Measurements from ENCODE around the gene ZBTB42.

ZBTB42 gene

GRCh38 chr14:104783484-104784217 is 17.2 kb upstream of the ZBTB42 start:
- no peak for DNase-seq

DNA sequence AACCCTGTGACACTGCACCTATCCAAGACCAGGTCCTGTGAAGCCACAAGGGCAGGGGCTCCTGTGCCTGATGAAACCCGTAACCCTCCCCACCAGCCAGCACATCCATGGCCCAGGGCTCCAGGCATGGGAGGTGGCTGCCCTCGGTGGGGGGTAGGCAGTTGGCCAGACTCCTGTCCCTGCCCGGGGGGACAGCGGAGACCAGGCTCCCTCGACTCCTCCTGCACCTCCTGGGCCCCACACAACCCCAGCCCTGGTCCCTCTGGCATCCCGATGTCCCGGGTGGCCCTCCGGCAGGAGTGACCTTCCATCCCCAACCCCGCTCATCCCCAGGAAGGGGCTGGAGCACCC is 16.7 kb upstream of the ZBTB42 start:
- no peak for DNase-seq

- no peak for DNase-seq
Observed at GRCh38 chr14:104784846-104785707, 15.8 kb upstream of the ZBTB42 start.

DNA sequence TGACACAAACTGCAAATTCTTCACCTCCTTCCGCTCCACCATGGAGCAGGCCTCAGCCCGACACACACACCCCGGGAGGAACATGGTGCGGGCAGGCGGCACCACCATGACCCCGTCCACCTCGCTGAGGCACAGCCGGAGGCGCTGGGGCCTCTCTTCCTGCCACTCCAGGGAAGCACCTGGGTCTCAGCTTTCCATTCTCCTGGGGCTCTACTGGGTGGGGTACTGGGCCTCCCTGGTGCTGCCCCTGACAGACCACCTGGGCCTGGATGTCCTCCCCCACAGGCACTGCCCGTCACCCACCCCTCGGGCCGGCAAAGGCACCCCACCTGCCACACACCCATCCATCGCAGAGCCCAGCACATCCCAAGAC is 15.2 kb upstream of the ZBTB42 start:
- DNase-seq = no peak

DNA sequence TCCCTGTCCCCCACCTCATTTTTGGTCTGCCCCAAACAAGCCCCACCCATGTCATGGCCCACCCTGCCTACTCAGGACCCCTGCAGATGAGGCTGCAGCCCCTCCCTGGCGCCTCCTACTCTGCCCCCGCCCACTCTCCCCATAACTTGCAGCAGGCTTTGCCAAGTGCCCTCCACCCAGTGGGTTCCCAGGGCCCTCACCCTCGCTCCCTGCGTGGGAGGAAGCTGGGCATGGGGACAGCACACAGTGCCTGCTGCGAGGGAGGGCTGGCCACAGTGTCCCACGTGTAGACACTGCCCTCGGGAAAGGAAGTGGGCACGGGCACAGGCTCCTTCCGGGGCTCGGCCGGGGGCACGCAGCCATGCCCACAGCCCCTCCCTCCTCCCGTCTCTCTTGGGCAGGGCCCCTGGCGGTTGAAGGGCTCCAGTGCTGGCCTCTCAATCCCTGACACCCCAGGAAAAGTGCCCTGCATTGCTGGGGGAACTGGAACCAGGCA is 14.8 kb upstream of the ZBTB42 start:
- DNase-seq = no peak

GRCh38 chr14:104786726-104787675 is 13.9 kb upstream of the ZBTB42 start:
- no peak for DNase-seq

DNA sequence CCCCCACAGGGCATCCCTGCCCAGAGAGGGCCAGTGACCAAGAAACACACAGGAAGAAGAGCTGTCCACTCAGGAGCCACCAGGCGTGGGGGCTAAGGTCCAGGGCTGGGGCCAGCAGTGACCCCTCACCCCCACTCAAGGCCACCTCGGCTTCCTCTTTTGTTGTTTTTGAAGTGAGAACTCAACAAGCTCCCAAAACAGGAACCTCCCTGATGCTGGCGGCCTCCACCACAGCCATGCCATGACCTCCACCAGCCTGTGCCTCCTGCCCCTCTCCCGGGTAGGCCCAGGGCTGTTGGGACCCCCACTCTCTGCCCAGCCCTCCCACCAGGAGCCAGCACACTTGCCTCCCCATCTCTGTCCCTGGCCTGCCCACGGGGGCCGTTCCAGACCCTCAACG is 13.2 kb upstream of the ZBTB42 start:
- DNase-seq = no peak

- no peak for DNase-seq
Observed at GRCh38 chr14:104788161-104788818, 12.6 kb upstream of the ZBTB42 start.

- no peak for DNase-seq
Observed at GRCh38 chr14:104788873-104789663, 11.8 kb upstream of the ZBTB42 start.

DNA sequence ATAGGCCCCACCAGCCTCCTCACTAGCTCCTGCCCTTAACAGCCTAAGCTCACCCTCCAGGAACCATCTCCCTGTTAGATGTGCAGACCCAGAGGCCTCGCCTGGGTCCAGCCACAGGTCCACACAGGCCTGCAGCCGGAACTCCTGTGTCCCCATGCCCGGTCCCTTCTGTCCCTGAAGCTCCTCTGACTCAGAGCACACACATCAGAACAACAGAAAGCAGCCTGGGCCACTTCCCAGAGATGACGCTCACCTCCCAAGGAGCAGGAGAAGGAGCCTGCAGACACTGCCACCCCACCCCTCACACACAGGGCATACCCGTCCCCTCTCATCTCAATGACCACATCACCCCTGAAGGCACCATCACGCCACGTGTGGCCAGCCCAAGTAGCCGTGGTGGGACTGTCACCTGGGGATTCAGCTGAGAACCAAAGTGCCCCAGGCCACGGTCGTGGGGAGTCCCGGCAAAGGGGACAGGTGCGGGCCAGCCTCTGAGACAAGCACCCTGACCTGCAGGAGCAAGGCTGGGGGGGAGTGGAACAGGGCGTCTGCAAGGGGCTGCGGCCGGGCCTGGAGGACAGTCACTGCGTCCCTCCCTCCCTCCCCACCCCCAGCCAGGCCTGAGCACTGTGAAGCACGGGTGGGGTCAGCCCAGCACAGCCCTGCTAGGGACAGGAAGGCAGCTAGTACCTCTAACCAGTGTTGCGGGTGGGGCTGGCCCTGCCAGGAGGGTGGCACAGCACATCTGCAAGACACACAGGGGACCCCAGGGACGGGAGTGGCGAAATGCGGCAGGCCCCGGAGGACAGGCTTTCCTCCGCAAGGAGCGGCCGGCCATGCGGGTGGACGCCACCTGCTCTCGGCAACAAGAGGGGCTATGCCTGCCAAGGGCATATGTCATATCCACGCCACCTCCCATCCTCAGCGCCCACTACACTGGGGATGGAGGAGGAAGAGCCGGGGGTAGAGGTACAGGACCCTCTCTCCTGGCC is 10.9 kb upstream of the ZBTB42 start:
- DNase-seq = no peak

- DNase-seq = no peak
Observed at GRCh38 chr14:104791425-104791824, 9.5 kb upstream of the ZBTB42 start.

GRCh38 chr14:104792101-104792884 is 8.6 kb upstream of the ZBTB42 start:
- DNase-seq = no peak

- DNase-seq = no peak
Observed at GRCh38 chr14:104792945-104793702, 7.8 kb upstream of the ZBTB42 start.

GRCh38 chr14:104793703-104793959 is 7.3 kb upstream of the ZBTB42 start:
- DNase-seq = no peak

DNA sequence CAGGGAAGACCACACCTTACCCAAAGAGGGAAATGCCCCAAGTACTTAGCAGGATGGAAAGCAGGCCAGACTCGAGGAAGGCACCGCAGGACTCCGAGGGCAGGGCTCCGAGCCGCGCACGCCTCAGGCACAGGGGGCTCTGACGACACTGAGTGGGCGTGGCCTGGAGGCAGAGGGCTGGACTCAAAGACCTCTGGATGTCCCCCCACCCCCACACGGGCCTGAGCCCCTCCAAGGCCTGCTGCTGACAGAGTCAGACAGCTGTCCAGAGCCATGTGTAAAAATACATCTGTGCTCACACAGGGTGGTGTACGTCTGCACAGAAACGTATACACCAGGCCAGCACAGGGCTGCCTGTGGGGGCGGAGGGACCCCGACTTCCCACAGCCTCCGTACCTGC is 6.8 kb upstream of the ZBTB42 start:
- DNase-seq = no peak

DNA sequence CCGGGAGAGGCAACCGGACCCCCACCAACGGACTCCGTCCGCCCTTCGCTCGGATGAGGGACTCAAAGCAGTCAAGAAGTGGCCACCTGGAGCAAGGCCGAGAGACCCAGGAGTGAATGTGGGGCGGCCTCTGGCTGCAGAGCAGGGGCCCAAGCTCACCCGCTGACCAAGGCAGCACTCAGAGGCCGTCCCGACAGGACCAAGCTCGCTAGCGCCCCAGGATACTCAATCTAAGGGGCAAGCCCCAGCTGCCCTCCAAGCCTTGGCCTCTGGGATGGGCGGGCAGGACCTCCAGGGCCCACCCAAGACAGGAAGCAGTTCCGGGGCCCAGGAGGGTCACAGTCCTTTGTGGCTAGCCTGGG is 6.3 kb upstream of the ZBTB42 start:
- no peak for DNase-seq

GRCh38 chr14:104794993-104795780 is 5.7 kb upstream of the ZBTB42 start, which contains the start of gene AKT1:
AKT1 (minus strand) TSS chr14:104795748; CDS start chr14:104792643, 3,105 bp downstream.
- DNase-seq = peak in 1 of 2 experiments; percentile 9

All from NCI-H187 (cell line).